T follicular helper cell (primary cell): ENCODE results near the gene MESP1.
A peak's percentile ranks its signal among the peaks of the same experiment; 100 is the strongest.

Source experiments
- DNase-seq: peaks from one replicate; pipeline ENCODE4 v3.0.0-alpha.2; 2020; ENCODE audit warnings: low read depth

The MESP1 gene

DNA sequence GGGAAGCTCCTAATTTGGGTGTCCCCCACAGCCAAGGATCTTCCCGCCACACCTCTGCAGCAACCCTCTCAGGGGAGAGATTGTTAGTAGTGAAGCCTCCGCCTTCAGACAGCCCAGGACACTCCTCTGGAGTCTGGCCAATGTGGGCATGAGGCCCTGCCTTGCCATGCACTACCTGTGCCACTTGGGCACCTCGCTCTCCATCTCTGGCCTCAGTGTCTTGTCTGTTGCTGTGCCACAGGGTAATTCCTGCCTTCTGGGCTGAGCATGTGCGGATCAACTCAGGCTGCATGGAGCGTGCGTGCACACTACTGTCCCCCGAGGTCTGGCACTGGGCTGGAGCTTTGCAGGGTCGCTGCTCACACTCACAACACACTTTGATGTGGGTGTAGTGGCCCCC lies 7.9 kb upstream of the MESP1 start:
- DNase-seq: no peak

DNA sequence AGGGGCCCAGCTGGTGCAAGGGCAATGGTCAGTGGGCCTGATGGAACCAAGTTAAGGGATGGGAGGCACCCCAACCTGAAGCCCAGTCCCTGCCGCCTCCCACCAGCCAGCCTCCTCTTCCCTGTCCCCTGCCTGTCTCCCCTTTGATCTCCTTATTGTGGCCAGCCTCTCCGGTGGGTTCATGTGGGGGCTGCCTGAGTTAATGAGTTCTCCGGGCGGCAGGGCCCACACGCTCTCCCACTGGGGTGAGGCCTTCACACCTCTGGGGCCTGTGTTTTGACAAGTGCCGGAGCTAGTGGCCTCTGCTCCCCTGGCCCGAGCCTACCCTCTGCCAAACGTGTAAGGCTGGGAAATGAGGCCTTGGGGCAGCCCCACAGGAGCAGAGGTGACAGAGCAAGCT lies 7.2 kb upstream of the MESP1 start:
- no peak for DNase-seq

DNA sequence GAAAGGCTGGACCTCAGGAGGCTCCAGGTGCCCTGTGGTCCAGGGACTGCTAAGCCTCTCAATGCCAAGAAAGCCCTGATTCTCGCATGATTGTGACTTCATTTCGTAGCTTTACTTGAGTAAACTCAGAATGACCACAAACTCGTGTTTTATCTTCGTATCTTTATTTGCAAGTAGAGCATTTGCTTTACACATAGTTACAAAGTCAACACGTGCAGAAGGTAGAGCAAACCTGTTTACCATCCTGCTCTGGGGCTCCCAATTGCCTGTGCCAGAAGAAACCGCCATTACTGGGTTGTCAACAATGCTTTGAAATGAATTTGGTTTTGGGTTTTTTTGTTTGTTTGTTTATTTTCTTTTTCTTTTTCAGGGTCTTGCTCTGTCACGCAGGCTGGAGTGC lies 5.8 kb upstream of the MESP1 start:
- DNase-seq: no peak

DNA sequence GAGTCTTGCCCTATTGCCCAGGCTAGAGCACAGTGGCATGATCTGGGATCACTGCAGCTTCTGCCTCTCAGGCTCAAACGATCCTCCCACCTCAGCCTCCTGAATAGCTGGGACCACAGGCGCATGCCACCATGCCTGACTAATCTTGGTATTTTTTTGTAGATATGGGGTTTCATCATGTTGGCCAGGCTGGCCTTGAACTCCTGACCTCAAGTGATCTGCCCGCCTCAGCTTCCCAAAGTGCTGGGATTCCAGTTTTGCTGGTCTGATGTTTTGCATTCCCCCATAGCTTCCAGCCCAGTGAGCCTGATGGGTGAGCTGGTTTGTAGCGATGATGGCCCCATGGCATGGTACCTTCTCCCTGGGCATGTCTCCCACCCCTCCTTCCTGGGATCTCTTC lies 4.7 kb upstream of the MESP1 start:
- DNase-seq: no peak

DNA sequence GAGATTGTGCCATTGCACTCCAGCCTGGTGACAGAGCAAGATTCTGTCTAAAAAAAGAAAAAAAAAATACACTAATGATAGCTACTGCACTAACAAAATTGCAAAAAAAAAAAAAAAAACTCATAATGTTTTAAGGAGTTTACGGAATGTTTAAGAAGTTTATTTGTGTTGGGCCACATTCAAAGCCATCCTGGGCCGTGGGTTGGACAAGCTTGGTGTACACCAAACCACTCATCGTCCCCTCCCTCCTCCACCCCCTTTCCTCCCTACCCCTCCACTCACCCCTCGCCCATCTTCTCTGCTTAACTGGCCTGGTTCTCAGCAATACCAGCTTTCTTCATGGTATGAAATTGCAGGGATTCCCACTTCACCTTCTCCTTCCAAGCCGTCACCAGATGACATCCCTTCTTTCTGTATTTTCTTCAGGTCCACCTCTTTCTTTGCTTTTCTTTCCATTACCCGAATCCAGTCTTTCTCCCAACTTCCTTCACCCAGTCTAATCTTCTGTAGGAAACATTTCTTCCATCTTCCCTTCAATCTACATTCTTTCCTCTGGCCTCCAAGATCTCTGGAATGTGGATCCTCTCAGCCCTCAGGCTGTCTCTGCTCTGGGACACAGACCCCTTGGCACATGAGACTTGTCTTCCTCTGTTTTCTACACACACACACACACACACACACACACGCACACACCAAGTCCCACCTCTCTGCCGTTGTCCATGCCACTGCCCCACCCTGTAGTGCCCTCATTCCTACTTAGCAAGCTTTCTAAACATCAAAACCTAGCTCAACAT lies 3.5 kb upstream of the MESP1 start:
- no peak for DNase-seq

DNA sequence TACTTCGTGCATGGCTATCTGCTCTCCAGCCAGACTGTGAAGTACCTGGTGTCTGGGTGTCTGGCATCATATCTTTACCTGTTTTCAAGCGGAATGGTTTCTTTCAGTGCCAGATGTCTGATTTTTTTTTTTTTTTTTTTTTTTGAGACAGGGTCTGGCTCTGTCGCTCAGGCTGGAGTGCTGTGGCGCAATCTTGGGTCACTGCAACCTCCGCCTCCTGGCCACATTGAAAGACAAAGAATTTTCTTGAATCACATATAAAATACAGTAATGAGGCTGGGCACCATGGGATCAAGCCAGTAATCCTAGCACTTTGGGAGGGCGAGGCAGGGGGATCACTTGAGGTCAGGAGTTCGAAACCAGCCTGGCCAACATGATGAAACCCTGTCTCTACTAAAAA lies 2.8 kb upstream of the MESP1 start:
- DNase-seq: no peak

DNA sequence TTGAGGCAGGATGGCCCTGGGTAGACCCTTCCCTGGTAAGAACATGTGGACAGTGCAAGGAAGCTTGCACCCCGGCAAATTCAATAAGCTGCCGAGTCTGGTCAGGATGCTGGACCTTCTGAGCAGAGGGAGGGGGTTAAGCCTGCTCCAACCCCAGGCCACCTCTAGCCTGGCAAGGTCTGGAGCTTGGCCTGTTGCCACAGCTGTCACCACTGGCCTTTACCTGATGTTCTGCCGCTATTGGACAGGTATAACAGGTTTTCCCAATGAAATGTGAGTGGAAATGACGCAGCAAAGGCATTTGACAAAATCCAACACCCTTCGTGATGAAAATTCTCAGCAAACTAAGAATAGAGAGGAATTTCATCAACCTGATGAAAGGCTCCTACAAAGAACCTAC lies 699 bp upstream of the MESP1 start:
- DNase-seq: no peak

DNA sequence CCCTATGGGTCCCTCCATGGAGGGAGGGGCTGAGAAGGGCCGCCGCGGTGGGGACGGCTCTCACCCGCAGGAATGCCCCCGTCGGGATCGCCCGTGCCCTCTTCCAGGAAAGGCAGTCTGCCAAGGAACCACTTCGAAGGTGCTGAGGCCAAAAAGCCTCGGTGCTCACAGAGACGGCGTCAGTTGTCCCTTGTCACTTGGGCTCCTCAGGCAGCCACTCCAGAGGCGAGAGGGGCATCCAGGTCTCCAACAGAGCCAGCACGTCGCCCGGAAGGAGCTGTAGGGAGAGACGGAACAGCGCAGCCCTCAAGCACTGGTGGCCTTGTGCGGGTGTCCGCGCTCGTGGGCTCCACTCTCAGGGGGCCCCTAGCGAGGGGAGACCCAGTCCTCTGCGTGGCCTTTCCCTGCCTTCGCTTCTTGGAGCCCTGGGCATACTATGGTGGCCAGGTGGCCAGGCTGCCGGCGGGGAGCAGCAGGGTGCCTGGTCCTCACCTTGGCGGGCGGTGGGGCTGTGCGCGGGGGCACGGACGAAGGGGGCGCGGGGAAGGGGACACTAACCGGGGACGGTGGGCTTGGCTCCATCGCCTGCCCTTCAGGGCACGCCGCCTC lies 994 bp downstream of the MESP1 start:
- DNase-seq: no peak

DNA sequence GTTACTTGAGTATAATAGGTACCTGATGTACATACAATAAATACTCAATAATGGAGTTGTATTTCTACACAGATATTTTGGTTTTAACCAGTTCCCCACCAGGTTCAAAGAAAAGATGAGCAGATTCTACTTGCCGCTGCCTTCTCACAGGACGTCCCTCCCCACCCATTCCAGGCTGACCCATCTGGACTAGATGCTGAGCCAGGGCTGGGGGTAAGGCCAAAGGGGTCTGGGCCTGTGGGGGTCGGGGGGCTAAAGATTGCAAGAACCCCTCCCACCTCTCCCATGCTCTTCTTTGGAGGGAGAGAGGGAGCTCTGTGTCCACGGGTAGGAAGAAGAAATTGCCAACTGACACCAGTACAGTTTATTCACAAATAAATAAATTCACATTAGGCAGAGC lies 1.5 kb downstream of the MESP1 start:
- DNase-seq: no peak

DNA sequence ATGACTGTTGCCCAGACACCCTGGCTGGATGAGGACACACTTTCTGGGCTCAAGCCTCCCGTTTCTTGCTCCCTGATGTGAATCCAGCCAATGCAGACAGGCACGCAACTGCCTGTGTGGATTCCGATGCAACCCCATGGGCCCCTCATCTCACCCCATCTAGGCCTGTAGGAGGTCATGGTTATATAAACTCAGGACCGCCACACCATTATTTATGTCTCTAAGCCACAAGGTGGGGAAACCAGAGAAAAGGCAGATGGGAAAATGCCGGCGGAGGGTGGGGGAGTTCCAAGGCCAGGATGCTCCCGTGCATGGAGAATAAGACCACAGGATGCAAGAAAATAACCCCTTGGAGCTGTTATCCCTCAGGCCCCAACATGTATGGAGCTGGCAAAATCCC lies 2.0 kb downstream of the MESP1 start:
- DNase-seq: no peak

DNA sequence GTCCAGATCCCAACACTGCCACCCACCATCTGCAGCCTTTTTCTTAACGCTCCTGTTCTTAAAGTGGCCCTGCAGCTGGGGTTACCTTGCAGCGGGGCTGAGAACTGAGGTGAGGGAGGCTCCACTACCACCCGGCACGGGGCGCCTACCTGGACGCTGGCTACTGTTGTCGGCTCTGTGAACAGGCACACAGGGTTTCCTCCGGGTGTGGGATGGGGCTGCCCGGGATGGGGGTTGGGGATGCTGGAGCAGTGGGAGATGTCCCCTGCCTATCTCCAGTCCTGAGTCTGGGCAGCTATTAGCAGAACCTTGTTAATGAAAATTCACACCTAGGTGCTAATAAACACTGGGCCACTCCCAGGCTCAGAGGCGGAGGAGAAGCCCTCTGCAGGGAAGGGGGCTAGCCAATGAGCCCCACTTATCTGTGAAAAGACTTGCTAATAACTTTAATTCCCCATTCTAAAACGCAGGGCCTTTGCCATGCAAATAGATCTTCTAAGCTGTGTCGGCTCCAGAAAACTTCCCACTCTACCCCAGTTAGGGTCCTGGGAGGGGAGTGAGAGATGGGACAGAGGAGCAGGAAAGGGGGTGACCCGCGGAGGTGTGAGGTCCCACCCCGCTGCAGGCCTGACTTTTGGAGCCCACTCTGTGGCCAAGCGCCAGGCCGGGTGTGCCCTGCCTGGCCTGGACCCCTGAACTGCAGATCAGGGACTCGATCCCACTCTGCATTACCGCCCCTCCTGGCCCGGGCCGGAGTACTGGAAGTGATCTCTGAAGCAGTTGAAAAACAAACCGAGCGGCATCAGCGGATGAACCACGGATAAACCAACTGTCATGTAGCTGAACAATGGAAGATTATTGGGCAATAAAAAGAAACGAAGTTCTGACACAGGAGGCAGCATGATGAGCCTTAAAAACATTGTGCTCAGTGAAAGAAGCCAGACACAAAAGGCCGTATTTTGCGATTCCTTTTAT lies 3.1 kb downstream of the MESP1 start:
- no peak for DNase-seq

DNA sequence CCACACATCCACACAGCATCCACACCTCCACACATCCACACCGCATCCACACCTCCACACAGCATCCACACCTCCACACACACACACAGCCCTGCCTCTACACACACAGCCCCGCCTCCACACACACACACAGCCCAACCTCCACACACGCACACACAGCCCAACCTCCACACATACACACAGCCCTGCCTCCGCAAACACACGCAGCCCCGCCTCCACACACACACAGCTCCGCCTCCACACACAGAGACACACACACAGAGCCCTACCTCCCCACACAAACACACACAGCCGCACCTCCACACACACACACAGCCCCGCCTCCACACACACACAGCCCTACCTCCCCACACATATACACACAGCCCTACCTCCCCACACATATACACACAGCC lies 4.7 kb downstream of the MESP1 start:
- DNase-seq: no peak

DNA sequence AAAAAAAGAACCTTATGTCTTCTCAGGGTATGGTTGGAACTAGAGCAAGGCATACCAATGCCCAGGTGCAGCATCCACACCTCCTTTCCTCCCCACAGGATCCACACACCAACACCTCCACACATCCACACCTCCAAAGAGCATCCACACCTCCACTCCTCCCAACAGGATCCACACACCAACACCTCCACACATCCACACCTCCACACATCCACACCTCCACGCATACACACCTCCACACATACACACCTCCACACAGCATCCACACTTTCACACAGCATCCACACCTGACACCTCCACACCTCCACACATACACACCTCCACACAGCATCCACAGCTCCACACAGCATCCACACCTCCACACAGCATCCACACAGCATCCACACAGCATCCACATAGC lies 5.3 kb downstream of the MESP1 start:
- DNase-seq: no peak

DNA sequence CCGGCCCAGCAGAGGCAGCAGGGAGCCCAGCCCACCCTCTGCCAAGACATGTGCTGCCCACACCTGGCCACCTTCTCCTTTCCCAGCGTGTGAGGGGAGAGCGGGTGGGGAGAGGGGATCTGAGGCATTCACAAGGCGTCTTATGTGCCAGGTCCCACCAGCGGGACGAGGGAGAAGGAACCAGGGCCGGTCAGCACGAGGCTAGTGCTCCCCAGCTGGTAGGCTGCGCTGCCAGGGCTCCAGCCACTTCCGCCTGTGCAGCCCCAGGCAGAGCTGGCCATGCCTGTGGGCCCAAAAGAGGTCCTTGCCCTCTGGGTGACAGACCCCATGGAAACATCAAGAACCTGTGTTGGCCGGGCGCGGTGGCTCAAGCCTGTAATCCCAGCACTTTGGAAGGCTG lies 5.9 kb downstream of the MESP1 start:
- DNase-seq: no peak

DNA sequence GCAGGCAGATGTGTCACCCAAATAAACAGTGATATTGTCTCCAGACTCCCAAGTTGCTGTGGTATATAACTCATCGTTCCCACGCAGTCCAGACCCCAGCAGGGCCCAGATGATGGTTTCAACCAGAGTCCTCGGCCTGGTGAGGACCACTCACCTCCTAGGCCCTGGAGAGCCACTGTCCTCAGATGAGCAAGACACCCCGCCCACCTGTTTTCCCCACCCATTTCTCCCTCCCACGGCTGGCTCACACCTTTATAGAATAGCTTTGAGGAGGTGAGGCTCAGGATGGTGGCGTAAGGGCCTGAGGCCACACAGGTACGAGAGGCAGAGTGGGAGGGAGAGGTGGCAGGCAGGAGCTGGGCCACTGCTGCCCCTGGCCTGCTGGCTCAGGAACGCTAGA lies 7.5 kb downstream of the MESP1 start:
- DNase-seq: no peak

DNA sequence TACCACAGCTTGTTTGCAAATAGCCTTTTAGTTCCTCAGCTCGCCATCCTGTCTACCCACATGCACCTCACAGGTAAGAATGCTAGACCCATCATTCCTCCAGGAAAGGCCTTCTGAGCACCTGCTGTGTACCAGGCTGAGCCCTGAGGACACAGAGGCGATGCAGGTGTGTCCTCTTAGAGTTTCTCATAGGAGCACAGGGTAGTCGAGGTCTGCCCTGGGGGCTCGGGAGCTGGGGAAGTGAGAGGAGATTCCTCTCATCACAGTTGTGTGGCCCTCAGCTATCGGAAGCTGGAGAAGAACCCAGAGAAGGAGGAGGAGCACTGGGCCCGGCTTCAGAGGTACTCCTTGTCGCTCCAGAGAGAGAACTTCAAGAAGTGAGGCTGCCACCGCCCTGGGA lies 8.0 kb downstream of the MESP1 start:
- DNase-seq: no peak

DNA sequence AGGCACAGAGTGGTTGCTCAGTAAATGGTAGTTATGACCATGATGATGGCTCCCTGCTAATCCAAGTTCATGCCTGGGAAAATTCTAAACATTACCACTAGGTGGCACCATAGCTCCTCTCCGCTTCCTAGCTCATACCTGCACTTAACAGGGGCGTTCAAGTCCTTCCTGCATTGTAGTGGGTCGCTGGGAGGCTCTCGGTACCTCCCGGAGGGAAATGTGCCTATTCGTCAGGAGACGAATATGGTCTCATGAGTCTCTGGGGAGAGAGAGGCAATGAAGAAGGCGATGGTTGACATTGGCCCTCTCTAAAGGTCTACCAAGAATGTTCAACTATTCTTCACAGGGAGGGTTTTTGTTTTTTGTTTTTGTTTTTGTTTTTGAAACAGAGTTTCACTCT lies 10.9 kb downstream of the MESP1 start:
- DNase-seq: peak; percentile 36

DNA sequence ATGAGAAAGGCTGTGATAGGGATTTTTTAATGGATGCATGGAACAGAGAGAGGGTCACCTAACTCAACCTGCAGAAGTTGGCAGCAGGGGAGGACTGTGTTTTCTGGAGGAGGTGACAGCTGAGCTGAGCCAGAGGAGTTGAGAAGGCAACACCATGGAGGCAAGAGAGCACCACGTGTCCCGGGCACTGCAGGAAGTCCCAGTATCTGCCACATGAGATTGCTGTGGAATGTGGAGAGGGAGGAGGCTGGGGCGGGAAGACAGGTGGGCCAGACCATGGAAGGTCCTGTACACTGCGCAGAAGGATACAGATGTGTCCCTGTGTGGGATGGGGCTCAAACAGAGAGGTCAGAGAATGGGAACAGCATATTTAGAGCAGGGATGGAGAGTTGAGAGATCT lies 15.3 kb downstream of the MESP1 start:
- DNase-seq: no peak

DNA sequence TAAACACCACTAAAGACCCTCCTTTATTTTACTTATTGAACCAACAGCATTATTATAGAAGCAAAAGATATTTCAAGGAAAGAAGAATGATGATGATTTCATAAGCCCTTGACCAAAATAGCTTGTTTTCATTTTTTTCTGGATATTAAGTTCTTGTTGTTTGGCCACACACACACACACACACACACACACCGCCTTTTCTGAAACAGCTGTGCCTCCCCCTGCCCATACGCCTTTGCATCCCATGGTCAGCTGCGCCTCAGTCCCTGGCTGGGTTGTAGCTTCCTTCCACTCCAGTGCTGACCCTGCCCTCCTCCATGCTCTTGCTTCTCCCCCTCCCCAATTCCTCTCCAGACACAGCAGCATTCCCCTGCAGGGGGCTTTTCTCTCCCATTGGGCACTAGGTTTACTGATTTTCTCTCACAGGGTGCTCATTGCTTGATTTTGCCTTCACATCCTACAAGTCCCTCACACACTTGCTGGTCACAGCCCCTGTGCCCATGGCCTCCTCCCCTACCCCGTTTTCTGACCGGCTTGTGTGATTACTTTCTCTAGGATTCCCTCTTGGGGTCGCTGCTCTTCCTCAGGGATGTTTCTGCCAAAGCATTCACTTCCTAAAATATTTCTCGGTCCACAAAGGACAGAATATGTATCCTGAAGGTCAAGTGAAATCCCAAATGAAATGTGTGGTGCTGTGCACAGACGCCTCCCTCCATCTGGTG lies 18.4 kb downstream of the MESP1 start:
- DNase-seq: no peak

DNA sequence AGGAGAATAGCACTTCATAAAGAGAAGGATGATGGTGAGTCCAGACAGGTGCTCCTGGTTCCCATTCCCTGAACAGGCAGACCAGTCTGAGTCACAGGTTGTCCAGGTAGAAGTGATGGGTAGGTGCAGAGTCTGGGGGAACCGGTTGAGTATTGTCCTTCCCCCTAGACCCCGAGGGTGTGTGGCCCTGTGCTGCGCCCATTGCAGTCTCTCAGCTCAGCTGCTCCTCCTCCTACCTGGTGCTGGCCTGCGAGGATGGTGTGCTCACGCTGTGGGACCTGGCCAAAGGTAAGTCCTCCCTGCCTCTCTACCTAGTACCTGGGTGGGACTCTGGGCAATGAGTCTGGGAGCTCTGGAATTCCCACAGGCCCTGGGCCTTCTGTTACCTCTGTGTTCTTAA lies 19.8 kb downstream of the MESP1 start:
- no peak for DNase-seq

DNA sequence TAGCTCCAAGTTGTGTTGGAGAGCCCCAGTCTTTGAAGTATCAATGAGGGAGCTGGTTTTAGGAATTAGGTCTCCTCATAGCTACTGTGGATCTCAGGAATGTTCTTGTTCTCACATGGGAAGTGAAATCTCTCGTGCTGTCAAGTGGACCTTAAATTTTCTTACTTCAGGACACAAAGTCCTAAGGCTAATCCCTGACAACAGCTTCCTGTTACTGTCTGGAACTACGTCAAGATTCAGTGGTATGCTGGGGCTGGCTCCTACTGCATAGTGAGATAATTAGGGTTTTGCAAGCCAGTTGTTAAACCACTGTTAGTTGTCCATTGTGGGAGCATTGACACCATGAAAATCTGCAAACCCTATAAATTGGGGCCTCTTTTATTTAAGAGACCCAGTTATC lies 22.8 kb downstream of the MESP1 start:
- DNase-seq: no peak

DNA sequence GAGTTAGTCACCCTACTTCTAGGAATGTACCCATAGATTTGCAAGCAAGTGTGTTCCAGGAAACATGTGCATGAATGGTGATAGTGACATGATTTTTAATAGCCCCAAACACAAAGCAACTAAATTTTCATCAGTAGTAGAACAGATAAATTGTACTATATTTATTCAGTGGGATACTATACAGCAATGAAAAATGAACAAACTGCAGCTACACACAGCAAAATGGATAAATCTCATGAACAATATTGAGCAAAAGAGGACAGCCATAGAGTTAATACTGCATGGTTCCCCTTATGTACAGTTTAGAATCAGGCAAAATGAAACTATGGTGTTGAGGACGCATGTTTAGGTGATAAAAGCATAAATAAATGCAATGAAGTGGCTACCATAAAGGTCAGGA lies 26.0 kb downstream of the MESP1 start:
- no peak for DNase-seq
